Retina (tissue), 1 donor: ENCODE results near the gene GPER1.
A peak's percentile ranks its signal among the peaks of the same experiment; 100 is the strongest.
"Not testable (repeated sequence)": the region's sequence is repeated elsewhere in the genome, so short reads cannot be mapped to it uniquely, and the experiment has no call there.

Source experiments
- DNase-seq: peaks from one replicate; pipeline ENCODE4 v3.0.0-alpha.2; 2016

Gene GPER1

GRCh38 chr7:1087952-1088920 is at the start of gene GPER1:
Gene GPER1 (plus strand): TSS chr7:1088113. CDS start chr7:1091729, 3,616 bp downstream.
- peak; percentile 69 for DNase-seq

- not testable (repeated sequence) for DNase-seq
Measured at GRCh38 chr7:1040233-1040632, 47.7 kb upstream of the GPER1 start.

- DNase-seq = peak; percentile 77
Measured at GRCh38 chr7:1040790-1041189, 47.1 kb upstream of the GPER1 start.

GRCh38 chr7:1041551-1042491 is 46.1 kb upstream of the GPER1 start:
- peak; percentile 74 for DNase-seq

GRCh38 chr7:1042492-1042833 is 45.5 kb upstream of the GPER1 start:
- DNase-seq = no peak

GRCh38 chr7:1043552-1044188 is 44.2 kb upstream of the GPER1 start:
- no peak for DNase-seq

- peak; percentile 84 for DNase-seq
Measured at GRCh38 chr7:1044189-1045068, 43.5 kb upstream of the GPER1 start, which contains the start of gene GPR146. Gene GPR146 (plus strand): TSS chr7:1044546. CDS start chr7:1057516, 12,970 bp downstream.

- DNase-seq = no peak
Measured at GRCh38 chr7:1045069-1046063, 42.5 kb upstream of the GPER1 start.

- DNase-seq = no peak
Measured at GRCh38 chr7:1046722-1047679, 40.9 kb upstream of the GPER1 start.

- DNase-seq = no peak
Measured at GRCh38 chr7:1049006-1049741, 38.7 kb upstream of the GPER1 start.

- no peak for DNase-seq
Measured at GRCh38 chr7:1049801-1050200, 38.1 kb upstream of the GPER1 start.

GRCh38 chr7:1050254-1050906 is 37.5 kb upstream of the GPER1 start:
- no peak for DNase-seq

- DNase-seq = no peak
Measured at GRCh38 chr7:1050956-1051690, 36.8 kb upstream of the GPER1 start.

GRCh38 chr7:1052031-1052818 is 35.7 kb upstream of the GPER1 start:
- DNase-seq = no peak

- no peak for DNase-seq
Measured at GRCh38 chr7:1053002-1053411, 34.9 kb upstream of the GPER1 start.

- no peak for DNase-seq
Measured at GRCh38 chr7:1053816-1054370, 34.0 kb upstream of the GPER1 start.
